CD1c-positive myeloid dendritic cell (primary cell): Measurements from ENCODE around the gene MORC2.
A peak's percentile ranks its signal among the peaks of the same experiment; 100 is the strongest.

Source experiments
- DNase-seq: peaks from one replicate; pipeline ENCODE4 v3.0.0-alpha.2; 2016; ENCODE audit errors: extremely low spot score

Gene MORC2

GRCh38 chr22:30968015-30968923, at the start of gene MORC2:
TSS of gene MORC2 (minus strand) at chr22:30968774. CDS start at chr22:30967889, 885 bp downstream.
- no peak for DNase-seq

GRCh38 chr22:31005535-31005934, 37.0 kb upstream of the MORC2 start:
- DNase-seq, result no peak

- DNase-seq, result no peak
Measured at GRCh38 chr22:31001124-31001770, 32.7 kb upstream of the MORC2 start.

- DNase-seq, result no peak
Measured at GRCh38 chr22:30998329-30998728, 29.8 kb upstream of the MORC2 start.

- peak; percentile 43 for DNase-seq
Measured at GRCh38 chr22:30996462-30996861, 27.9 kb upstream of the MORC2 start.

GRCh38 chr22:30994960-30995359, 26.4 kb upstream of the MORC2 start:
- no peak for DNase-seq

GRCh38 chr22:30992565-30992964, 24.0 kb upstream of the MORC2 start:
- DNase-seq, result no peak

GRCh38 chr22:30990690-30991089, 22.1 kb upstream of the MORC2 start:
- DNase-seq, result no peak

GRCh38 chr22:30989474-30989873, 20.9 kb upstream of the MORC2 start:
- peak; percentile 53 for DNase-seq

GRCh38 chr22:30985561-30986208, 17.1 kb upstream of the MORC2 start:
- DNase-seq, result no peak

- no peak for DNase-seq
Measured at GRCh38 chr22:30984317-30984716, 15.7 kb upstream of the MORC2 start.

- no peak for DNase-seq
Measured at GRCh38 chr22:30982512-30982911, 13.9 kb upstream of the MORC2 start.

- DNase-seq, result no peak
Measured at GRCh38 chr22:30979932-30980331, 11.4 kb upstream of the MORC2 start.

- no peak for DNase-seq
Measured at GRCh38 chr22:30978304-30978962, 9.9 kb upstream of the MORC2 start.

GRCh38 chr22:30970356-30970746, 1.8 kb upstream of the MORC2 start:
- DNase-seq, result no peak

- DNase-seq, result no peak
Measured at GRCh38 chr22:30969532-30970355, 1.2 kb upstream of the MORC2 start.

GRCh38 chr22:30968924-30969531, 454 bp upstream of the MORC2 start, which contains the start of gene TUG1:
TSS of gene TUG1 (plus strand) at chr22:30969265.
- peak; percentile 98 for DNase-seq

GRCh38 chr22:30964858-30965257, 3.7 kb downstream of the MORC2 start:
- DNase-seq, result no peak

- no peak for DNase-seq
Measured at GRCh38 chr22:30955153-30955552, 13.4 kb downstream of the MORC2 start.

GRCh38 chr22:30953206-30953605, 15.4 kb downstream of the MORC2 start:
- DNase-seq, result no peak
